CD14-positive monocyte (primary cell): ENCODE results near the gene CLEC1A. TPM values are rescaled to one million over a fixed set of nuclear protein-coding genes. Genes with fewer than 3 reads are reported as not detected.
A peak's percentile ranks its signal among the peaks of the same experiment; 100 is the strongest.

ENCODE experiments used
- DNase-seq, 3 donors: peaks; one replicate each; pipeline ENCODE4 v3.0.0-alpha.2; 2011 to 2022
- H2AFZ ChIP-seq: 2 replicates; pipeline ENCODE4 v1.6.0; 2012; ENCODE audit warnings: mild to moderate bottlenecking, low read depth, low read length, inconsistent platforms; ENCODE audit not compliant: insufficient read depth, poor library complexity, severe bottlenecking
- H3K27ac ChIP-seq, 2 donors: 1 replicate in 1 of 2; 2 replicates in 1 of 2; pipeline ENCODE4 v1.5.1; 2012 to 2013; ENCODE audit warnings: low read length in 2 of 2, control low read depth in 1 of 2, inconsistent platforms in 1 of 2, low read depth in 1 of 2, mild to moderate bottlenecking in 1 of 2
- H3K27me3 ChIP-seq, 2 donors: one replicate each; pipeline versions ENCODE4 v1.6.0 to v1.6.1; 2011 to 2013; ENCODE audit warnings: low read length in 2 of 2; ENCODE audit not compliant: control insufficient read depth in 2 of 2, insufficient read depth in 2 of 2
- H3K36me3 ChIP-seq, 2 donors: replicated peaks in 1 of 2; 1 replicate in 1 of 2; 2 replicates in 1 of 2; pipeline versions ENCODE4 v1.5.1 to v1.6.1; 2012 to 2013; ENCODE audit warnings: low read length in 2 of 2, control low read depth in 1 of 2, inconsistent platforms in 1 of 2, mild to moderate bottlenecking in 1 of 2; ENCODE audit not compliant: insufficient read depth in 2 of 2, control insufficient read depth in 1 of 2
- H3K4me1 ChIP-seq, 2 donors: 1 replicate in 1 of 2; 2 replicates in 1 of 2; pipeline versions ENCODE4 v1.5.1 to v1.6.1; 2012 to 2013; ENCODE audit warnings: low read length in 2 of 2, control low read depth in 1 of 2, inconsistent platforms in 1 of 2, mild to moderate bottlenecking in 1 of 2, moderate library complexity in 1 of 2; ENCODE audit not compliant: insufficient read depth in 2 of 2, control insufficient read depth in 1 of 2
- H3K4me2 ChIP-seq: replicated peaks from 2 replicates; pipeline ENCODE3; 2012; ENCODE audit warnings: low read length, moderate library complexity, mild to moderate bottlenecking; ENCODE audit not compliant: poor library complexity, severe bottlenecking; ENCODE audit errors: extremely low read depth
- H3K4me3 ChIP-seq, 3 experiments: fragments of 200-600 bp in 1 of 3; sonication (generic) in 1 of 3; replicated peaks in 1 of 3; 1 replicate in 2 of 3; 2 replicates in 1 of 3; pipeline ENCODE4 v1.5.1; 2011 to 2013; ENCODE audit warnings: low read length in 3 of 3, mild to moderate bottlenecking in 3 of 3, control low read depth in 2 of 3, low read depth in 2 of 3, inconsistent platforms in 1 of 3, moderate library complexity in 1 of 3
- H3K79me2 ChIP-seq: 2 replicates; pipeline ENCODE4 v1.6.0; 2012; ENCODE audit warnings: mild to moderate bottlenecking, control low read depth, inconsistent platforms, low read length, moderate library complexity; ENCODE audit not compliant: insufficient read depth
- H3K9ac ChIP-seq: 2 replicates; pipeline ENCODE4 v1.6.0; 2017; ENCODE audit warnings: low read length, mild to moderate bottlenecking; ENCODE audit not compliant: insufficient read depth, poor library complexity, severe bottlenecking
- H3K9me3 ChIP-seq, 2 donors: replicated peaks in 1 of 2; 1 replicate in 1 of 2; 2 replicates in 1 of 2; pipeline versions ENCODE4 v1.5.1 to v1.6.1; 2012 to 2013; ENCODE audit warnings: low read length in 2 of 2, control low read depth in 1 of 2; ENCODE audit not compliant: control insufficient read depth in 1 of 2, insufficient read depth in 1 of 2
- H4K20me1 ChIP-seq: 2 replicates; pipeline ENCODE4 v1.6.0; 2012; ENCODE audit warnings: mild to moderate bottlenecking, low read length, control low read depth, moderate library complexity; ENCODE audit not compliant: insufficient read depth
- H3K27ac Mint-ChIP-seq, 7 donors: one replicate each; pipeline ENCODE4 v1.8.0; 2020; ENCODE audit warnings: mild to moderate bottlenecking in 7 of 7, mixed read lengths in 7 of 7, moderate library complexity in 6 of 7, inconsistent platforms in 2 of 7
- H3K27me3 Mint-ChIP-seq, 3 donors: one replicate each; pipeline ENCODE4 v1.8.0; 2021 to 2022; ENCODE audit warnings: low read depth in 3 of 3, mild to moderate bottlenecking in 3 of 3, mixed read lengths in 3 of 3, moderate library complexity in 3 of 3, inconsistent platforms in 1 of 3
- H3K36me3 Mint-ChIP-seq, 2 donors: one replicate each; pipeline ENCODE4 v1.8.0; 2020; ENCODE audit warnings: mixed read lengths in 2 of 2, inconsistent platforms in 1 of 2, mild to moderate bottlenecking in 1 of 2
- H3K4me1 Mint-ChIP-seq: one replicate; pipeline ENCODE4 v1.8.0; 2020; ENCODE audit warnings: mild to moderate bottlenecking, mixed read lengths
- H3K4me3 Mint-ChIP-seq, 2 donors: one replicate each; pipeline ENCODE4 v1.8.0; 2020; ENCODE audit warnings: mild to moderate bottlenecking in 2 of 2, mixed read lengths in 2 of 2, moderate library complexity in 1 of 2
- H3K9me3 Mint-ChIP-seq, 7 donors: one replicate each; pipeline ENCODE4 v1.8.0; 2020 to 2022; ENCODE audit warnings: mixed read lengths in 7 of 7, mild to moderate bottlenecking in 6 of 7, moderate library complexity in 6 of 7, inconsistent platforms in 2 of 7
- WGBS: methylation state at CpG from one replicate; pipeline ENCODE4 v1.1.5; 2013; ENCODE audit warnings: missing lambda C conversion rate; ENCODE audit not compliant: insufficient coverage; 5-methylcytosine and 5-hydroxymethylcytosine counted together
- intact Hi-C, 2 donors: fragments of 100-400 bp; cut with micrococcal nuclease; formaldehyde crosslinking; loops; one replicate each; pipeline versions ENCODE4 v1.15.0 to v1.15.1; 2023
- polyA plus RNA-seq, 3 donors: library from polyadenylated mRNA; depleted of rRNA in 1 of 3; unstranded in 2 of 3; stranded (reverse) in 1 of 3; fragments of 300-500 nt in 2 of 3; fragments of >200 nt in 1 of 3; fragmentation: Illumina TruSeq in 2 of 3; gene quantifications; 1 replicate in 2 of 3; 2 replicates in 1 of 3; pipeline ENCODE4 v1.2.3, GENCODE V29; 2012 to 2021
- TF ChIP-seq, protein P1 (sequence below): fragments of 200-600 bp; IDR thresholded peaks from one replicate; pipeline ENCODE4 v1.8.0; 2022; ENCODE audit warnings: antibody characterized with exemption, mild to moderate bottlenecking

CLEC1A gene
- polyA plus RNA-seq, 3 donors: 0.90 to 7.9 (median 1.1) TPM

DNA sequence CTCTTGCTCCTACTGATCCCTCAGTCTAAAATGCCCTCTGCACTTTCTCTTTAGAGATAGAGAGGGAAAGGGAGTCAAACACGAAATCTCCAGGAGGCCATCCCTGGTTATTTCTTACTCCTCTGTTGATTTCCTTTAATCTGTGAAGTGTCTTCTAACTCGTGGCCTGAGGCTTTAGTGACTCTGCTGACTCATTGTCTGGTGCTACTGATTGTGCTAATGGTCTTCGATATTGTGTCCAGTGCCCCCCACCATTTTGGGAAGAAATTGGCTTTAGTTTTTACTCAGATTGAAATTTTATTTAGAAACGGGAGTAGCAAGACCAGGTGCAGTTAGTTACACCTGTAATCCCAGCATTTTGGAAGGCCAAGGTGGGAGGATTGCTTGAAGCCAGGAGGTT is 67.5 kb downstream of the CLEC1A start:
- Histone ChIP-seq H3K36me3 (no peaks in the 10 kb centered on the region), H3K79me2 (no peaks in the 10 kb centered on the region), H3K4me2 (no peak overlapping the region), H3K9me3 (no peaks in the 10 kb centered on the region), H3K27me3 (no peaks in the 10 kb centered on the region), H3K4me1 (peaks cover 33 to 37% of the 10 kb centered on the region in 2 donors), H4K20me1 (no peaks in the 10 kb centered on the region), H2AFZ (peak overlapping the region; percentile 3), H3K27ac (no peak overlapping the region), H3K9ac (no peak overlapping the region), H3K4me3 (no peak overlapping the region)
- intact Hi-C loops: loop anchor here in 1 of 2 donors (5.0 kb wide), 1 partner anchor 106 kb away; no protein-coding TSS in a partner anchor
- TF ChIP-seq, protein P1, sequence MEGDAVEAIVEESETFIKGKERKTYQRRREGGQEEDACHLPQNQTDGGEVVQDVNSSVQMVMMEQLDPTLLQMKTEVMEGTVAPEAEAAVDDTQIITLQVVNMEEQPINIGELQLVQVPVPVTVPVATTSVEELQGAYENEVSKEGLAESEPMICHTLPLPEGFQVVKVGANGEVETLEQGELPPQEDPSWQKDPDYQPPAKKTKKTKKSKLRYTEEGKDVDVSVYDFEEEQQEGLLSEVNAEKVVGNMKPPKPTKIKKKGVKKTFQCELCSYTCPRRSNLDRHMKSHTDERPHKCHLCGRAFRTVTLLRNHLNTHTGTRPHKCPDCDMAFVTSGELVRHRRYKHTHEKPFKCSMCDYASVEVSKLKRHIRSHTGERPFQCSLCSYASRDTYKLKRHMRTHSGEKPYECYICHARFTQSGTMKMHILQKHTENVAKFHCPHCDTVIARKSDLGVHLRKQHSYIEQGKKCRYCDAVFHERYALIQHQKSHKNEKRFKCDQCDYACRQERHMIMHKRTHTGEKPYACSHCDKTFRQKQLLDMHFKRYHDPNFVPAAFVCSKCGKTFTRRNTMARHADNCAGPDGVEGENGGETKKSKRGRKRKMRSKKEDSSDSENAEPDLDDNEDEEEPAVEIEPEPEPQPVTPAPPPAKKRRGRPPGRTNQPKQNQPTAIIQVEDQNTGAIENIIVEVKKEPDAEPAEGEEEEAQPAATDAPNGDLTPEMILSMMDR: no peak
- 33% methylated on average over 3 of the region's 4 CpGs for WGBS
- Mint-ChIP-seq H3K4me3 (no peak overlapping the region), H3K4me1 (peaks cover 44% of the 10 kb centered on the region), H3K36me3 (no peaks in the 10 kb centered on the region), H3K27ac (peak overlapping the region in 3 of 7 donors; percentile 27 to 58 (median 54)), H3K9me3 (peaks cover 0 to under 1% (median 0%) of the 10 kb centered on the region in 7 donors), H3K27me3 (peaks cover 0 to 2% (median 2%) of the 10 kb centered on the region in 3 donors)
- peak in 2 of 3 donors; percentile 28 to 30 for DNase-seq

- Histone ChIP-seq H3K27ac (no peak within 1 kb of the TSS), H3K79me2 (no peaks in the 10 kb centered on the region), H3K27me3 (no peaks in the 10 kb centered on the region), H3K9me3 (no peaks in the 10 kb centered on the region), H3K36me3 (no peaks in the 10 kb centered on the region), H2AFZ (peak within 1 kb of the TSS; percentile 3), H3K4me3 (no peak within 1 kb of the TSS), H3K9ac (no peak within 1 kb of the TSS), H3K4me2 (no peak within 1 kb of the TSS), H3K4me1 (peaks cover 33 to 38% of the 10 kb centered on the region in 2 donors), H4K20me1 (no peaks in the 10 kb centered on the region)
- WGBS: 80% methylated on average over 2 of the region's 14 CpGs
- no peak for DNase-seq
- peaks cover 0 to 2% (median 0%) of the 10 kb centered on the region in 7 donors for H3K9me3 Mint-ChIP-seq
- H3K4me3 Mint-ChIP-seq: no peak within 1 kb of the TSS
- no peaks in the 10 kb centered on the region for H3K36me3 Mint-ChIP-seq
- intact Hi-C loops: loop anchor here in 1 of 2 donors (5.0 kb wide), 1 partner anchor 107 kb away; no protein-coding TSS in a partner anchor
- H3K27ac Mint-ChIP-seq: peak within 1 kb of the TSS in 6 of 7 donors; percentile 36 to 99 (median 56)
- H3K4me1 Mint-ChIP-seq: peaks cover 44% of the 10 kb centered on the region
- H3K27me3 Mint-ChIP-seq: peaks cover 0 to 2% (median 2%) of the 10 kb centered on the region in 3 donors
- TF ChIP-seq, protein P1: no peak
Observed at GRCh38 chr12:10030446-10030845, 68.3 kb downstream of the CLEC1A start, which contains the start of gene CLEC9A. Gene CLEC9A (plus strand): TSS chr12:10030682. CDS start chr12:10052688, 22,006 bp downstream.
